ENCODE results near the gene GPRC5C.
"Not testable (repeated sequence)": the region's sequence is repeated elsewhere in the genome, so short reads cannot be mapped to it uniquely, and the experiment has no call there.

Gene GPRC5C

GRCh38 chr17:74431568-74432423 is at the start of gene GPRC5C:
Gene GPRC5C, plus strand, starts transcription at chr17:74432088. Its CDS starts 7,689 bp downstream, at chr17:74439777.
- DNase-seq (ENCODE audit: low read depth, low spot score) = no peak

- DNase-seq (ENCODE audit: low read depth, low spot score) = no peak
These were observed 48.7 kb upstream of the GPRC5C start for GRCh38 chr17:74383141-74383540.

GRCh38 chr17:74385201-74385600 is 46.7 kb upstream of the GPRC5C start:
- DNase-seq (ENCODE audit: low read depth, low spot score) = no peak

GRCh38 chr17:74386386-74386785 is 45.5 kb upstream of the GPRC5C start:
- DNase-seq (ENCODE audit: low read depth, low spot score) = no peak

- DNase-seq (ENCODE audit: low read depth, low spot score) = no peak
These were observed 44.3 kb upstream of the GPRC5C start for GRCh38 chr17:74387365-74388218.

- DNase-seq (ENCODE audit: low read depth, low spot score) = no peak
These were observed 42.7 kb upstream of the GPRC5C start for GRCh38 chr17:74389084-74389753.

- no peak for DNase-seq (ENCODE audit: low read depth, low spot score)
These were observed 41.8 kb upstream of the GPRC5C start for GRCh38 chr17:74389937-74390679.

- no peak for DNase-seq (ENCODE audit: low read depth, low spot score)
These were observed 40.9 kb upstream of the GPRC5C start for GRCh38 chr17:74390680-74391653.

- DNase-seq (ENCODE audit: low read depth, low spot score) = no peak
These were observed 40.1 kb upstream of the GPRC5C start for GRCh38 chr17:74391771-74392170.

- DNase-seq (ENCODE audit: low read depth, low spot score) = no peak
These were observed 39.0 kb upstream of the GPRC5C start for GRCh38 chr17:74392848-74393247.

- no peak for DNase-seq (ENCODE audit: low read depth, low spot score)
These were observed 38.4 kb upstream of the GPRC5C start for GRCh38 chr17:74393346-74393942.

- DNase-seq (ENCODE audit: low read depth, low spot score) = no peak
These were observed 37.5 kb upstream of the GPRC5C start for GRCh38 chr17:74394275-74394950.

GRCh38 chr17:74394977-74395376 is 36.9 kb upstream of the GPRC5C start:
- no peak for DNase-seq (ENCODE audit: low read depth, low spot score)

- DNase-seq (ENCODE audit: low read depth, low spot score) = no peak
These were observed 35.3 kb upstream of the GPRC5C start for GRCh38 chr17:74396567-74396966.

GRCh38 chr17:74402048-74402447 is 29.8 kb upstream of the GPRC5C start:
- no peak for DNase-seq (ENCODE audit: low read depth, low spot score)

- DNase-seq (ENCODE audit: low read depth, low spot score) = no peak
These were observed 28.3 kb upstream of the GPRC5C start for GRCh38 chr17:74403512-74404137.

GRCh38 chr17:74404218-74404617 is 27.7 kb upstream of the GPRC5C start:
- DNase-seq (ENCODE audit: low read depth, low spot score) = no peak

GRCh38 chr17:74404789-74405188 is 27.1 kb upstream of the GPRC5C start:
- DNase-seq (ENCODE audit: low read depth, low spot score) = no peak

GRCh38 chr17:74405311-74405710 is 26.6 kb upstream of the GPRC5C start:
- not testable (repeated sequence) for DNase-seq (ENCODE audit: low read depth, low spot score)
